Measurements from ENCODE around the gene ZFPM1.

DNA sequence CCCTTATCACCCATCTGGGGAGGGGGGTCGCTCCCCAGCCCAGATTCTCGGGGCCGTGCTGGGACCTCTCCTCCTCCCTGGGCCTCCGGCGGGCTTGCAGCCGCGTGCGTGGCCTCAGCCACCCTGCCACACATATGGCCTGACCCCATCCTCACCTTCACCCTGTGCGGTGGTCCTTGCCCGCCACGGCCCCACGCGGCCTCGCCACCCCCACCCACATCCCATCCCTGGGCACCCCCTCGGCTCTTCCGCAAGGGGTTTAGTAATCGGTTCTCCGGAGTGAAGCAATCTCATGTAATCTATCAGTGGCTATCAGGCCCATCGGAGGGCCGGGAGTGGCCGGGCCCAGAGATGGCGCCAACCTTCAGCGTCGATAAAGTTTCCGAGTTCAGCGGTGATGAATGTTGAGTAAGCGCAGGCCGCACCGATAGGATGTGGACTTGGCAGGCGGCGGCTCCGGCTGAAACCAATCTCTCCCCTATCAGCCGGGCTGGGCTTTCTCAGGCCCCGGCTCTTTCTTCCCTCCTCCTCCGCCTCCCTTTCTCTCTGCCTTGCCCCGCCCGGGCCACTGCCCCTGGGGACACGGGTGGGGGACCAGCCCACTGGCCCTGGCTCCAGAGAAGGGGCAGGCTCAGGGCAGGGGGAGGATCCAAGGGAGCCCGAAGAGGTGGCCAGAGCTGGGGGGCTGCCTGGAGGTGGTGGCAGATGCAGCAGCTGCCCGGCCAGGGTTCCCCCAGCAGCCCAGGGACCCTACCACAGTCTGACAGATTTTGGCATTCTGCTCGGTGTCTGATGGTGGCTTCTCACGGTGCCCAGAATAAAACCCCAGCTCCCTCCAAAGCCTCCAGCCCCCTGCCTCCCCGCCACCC is 20.8 kb downstream of the ZFPM1 start:
- TF ChIP-seq, protein P1, sequence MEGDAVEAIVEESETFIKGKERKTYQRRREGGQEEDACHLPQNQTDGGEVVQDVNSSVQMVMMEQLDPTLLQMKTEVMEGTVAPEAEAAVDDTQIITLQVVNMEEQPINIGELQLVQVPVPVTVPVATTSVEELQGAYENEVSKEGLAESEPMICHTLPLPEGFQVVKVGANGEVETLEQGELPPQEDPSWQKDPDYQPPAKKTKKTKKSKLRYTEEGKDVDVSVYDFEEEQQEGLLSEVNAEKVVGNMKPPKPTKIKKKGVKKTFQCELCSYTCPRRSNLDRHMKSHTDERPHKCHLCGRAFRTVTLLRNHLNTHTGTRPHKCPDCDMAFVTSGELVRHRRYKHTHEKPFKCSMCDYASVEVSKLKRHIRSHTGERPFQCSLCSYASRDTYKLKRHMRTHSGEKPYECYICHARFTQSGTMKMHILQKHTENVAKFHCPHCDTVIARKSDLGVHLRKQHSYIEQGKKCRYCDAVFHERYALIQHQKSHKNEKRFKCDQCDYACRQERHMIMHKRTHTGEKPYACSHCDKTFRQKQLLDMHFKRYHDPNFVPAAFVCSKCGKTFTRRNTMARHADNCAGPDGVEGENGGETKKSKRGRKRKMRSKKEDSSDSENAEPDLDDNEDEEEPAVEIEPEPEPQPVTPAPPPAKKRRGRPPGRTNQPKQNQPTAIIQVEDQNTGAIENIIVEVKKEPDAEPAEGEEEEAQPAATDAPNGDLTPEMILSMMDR (conservative IDR thresholded peaks at IDR 0.05): no peak
- no peak for TF ChIP-seq ZFX (IDR thresholded peaks at IDR 0.05)
